ENCODE results near the gene CHPF.
A peak's percentile ranks its signal among the peaks of the same experiment; 100 is the strongest.

CHPF gene

GRCh38 chr2:219508444-219508734 is 35.2 kb downstream of the CHPF start:
- TF ChIP-seq YY1 (IDR thresholded peaks at IDR 0.05; ENCODE audit: insufficient read depth, insufficient read length): no peak
- TF ChIP-seq ZNF274 (IDR thresholded peaks at IDR 0.05; ENCODE audit: low read depth, low read length): no peak
- TF ChIP-seq SUZ12 (IDR thresholded peaks at IDR 0.05; ENCODE audit: extremely low read depth, insufficient read depth, insufficient read length): no peak
- Histone ChIP-seq H3K9me3 (ENCODE audit: insufficient read depth, low read length) (no peaks in the 10 kb centered on the region), H3K4me3 (ENCODE audit: insufficient read length, low read depth) (no peak overlapping the region), H3K27me3 (ENCODE audit: insufficient read depth, insufficient read length) (peaks cover 22% of the 10 kb centered on the region), H3K9ac (ENCODE audit: insufficient read length, low read depth) (no peak overlapping the region), H3K36me3 (ENCODE audit: insufficient read depth, insufficient read length, low read length) (peaks cover 46% of the 10 kb centered on the region), H3K4me1 (ENCODE audit: insufficient read depth, insufficient read length) (peaks cover 36% of the 10 kb centered on the region)
- no peak for DNase-seq (ENCODE audit: low read depth, low spot score)

- H3K9me3 ChIP-seq (ENCODE audit: insufficient read depth, low read length): no peaks in the 10 kb centered on the region
- DNase-seq (ENCODE audit: low read depth, low spot score): no peak
- peaks cover 48% of the 10 kb centered on the region for H3K36me3 ChIP-seq (ENCODE audit: insufficient read depth, insufficient read length, low read length)
- peaks cover 16% of the 10 kb centered on the region for H3K27me3 ChIP-seq (ENCODE audit: insufficient read depth, insufficient read length)
- H3K4me3 ChIP-seq (ENCODE audit: insufficient read length, low read depth): no peak overlapping the region
- peaks cover 30% of the 10 kb centered on the region for H3K4me1 ChIP-seq (ENCODE audit: insufficient read depth, insufficient read length)
- peak overlapping the region; percentile 75 for H3K9ac ChIP-seq (ENCODE audit: insufficient read length, low read depth)
- TF ChIP-seq SUZ12 (IDR thresholded peaks at IDR 0.05; ENCODE audit: extremely low read depth, insufficient read depth, insufficient read length): no peak
- no peak for TF ChIP-seq YY1 (IDR thresholded peaks at IDR 0.05; ENCODE audit: insufficient read depth, insufficient read length)
- no peak for TF ChIP-seq ZNF274 (IDR thresholded peaks at IDR 0.05; ENCODE audit: low read depth, low read length)
Measured at GRCh38 chr2:219507581-219508443, 35.8 kb downstream of the CHPF start.

- H3K27me3 ChIP-seq (ENCODE audit: insufficient read depth, insufficient read length): peaks cover 7% of the 10 kb centered on the region
- TF ChIP-seq SUZ12 (IDR thresholded peaks at IDR 0.05; ENCODE audit: extremely low read depth, insufficient read depth, insufficient read length) (no peak), YY1 (IDR thresholded peaks at IDR 0.05; ENCODE audit: insufficient read depth, insufficient read length) (no peak), ZNF274 (IDR thresholded peaks at IDR 0.05; ENCODE audit: low read depth, low read length) (no peak)
- H3K9me3 ChIP-seq (ENCODE audit: insufficient read depth, low read length): no peaks in the 10 kb centered on the region
- H3K36me3 ChIP-seq (ENCODE audit: insufficient read depth, insufficient read length, low read length): peaks cover 56% of the 10 kb centered on the region
- peaks cover 28% of the 10 kb centered on the region for H3K4me1 ChIP-seq (ENCODE audit: insufficient read depth, insufficient read length)
- no peak overlapping the region for H3K4me3 ChIP-seq (ENCODE audit: insufficient read length, low read depth)
- no peak for DNase-seq (ENCODE audit: low read depth, low spot score)
- peak overlapping the region; percentile 75 for H3K9ac ChIP-seq (ENCODE audit: insufficient read length, low read depth)
Measured at GRCh38 chr2:219506802-219507526, 36.6 kb downstream of the CHPF start.

- Histone ChIP-seq H3K9me3 (ENCODE audit: insufficient read depth, low read length) (no peaks in the 10 kb centered on the region), H3K4me1 (ENCODE audit: insufficient read depth, insufficient read length) (peaks cover 32% of the 10 kb centered on the region), H3K36me3 (ENCODE audit: insufficient read depth, insufficient read length, low read length) (peaks cover 58% of the 10 kb centered on the region), H3K9ac (ENCODE audit: insufficient read length, low read depth) (peak overlapping the region; percentile 54), H3K27me3 (ENCODE audit: insufficient read depth, insufficient read length) (peaks cover 4% of the 10 kb centered on the region), H3K4me3 (ENCODE audit: insufficient read length, low read depth) (no peak overlapping the region)
- DNase-seq (ENCODE audit: low read depth, low spot score): no peak
- TF ChIP-seq ZNF274 (IDR thresholded peaks at IDR 0.05; ENCODE audit: low read depth, low read length) (no peak), SUZ12 (IDR thresholded peaks at IDR 0.05; ENCODE audit: extremely low read depth, insufficient read depth, insufficient read length) (no peak), YY1 (IDR thresholded peaks at IDR 0.05; ENCODE audit: insufficient read depth, insufficient read length) (no peak)
Measured at GRCh38 chr2:219506153-219506801, 37.3 kb downstream of the CHPF start.

- no peaks in the 10 kb centered on the region for H3K9me3 ChIP-seq (ENCODE audit: insufficient read depth, low read length)
- TF ChIP-seq ZNF274 (IDR thresholded peaks at IDR 0.05; ENCODE audit: low read depth, low read length): no peak
- TF ChIP-seq YY1 (IDR thresholded peaks at IDR 0.05; ENCODE audit: insufficient read depth, insufficient read length): no peak
- TF ChIP-seq SUZ12 (IDR thresholded peaks at IDR 0.05; ENCODE audit: extremely low read depth, insufficient read depth, insufficient read length): no peak
Measured at GRCh38 chr2:219505585-219505984, 38.0 kb downstream of the CHPF start.

GRCh38 chr2:219502618-219503017 is 41.0 kb downstream of the CHPF start:
- no peak overlapping the region for H3K4me3 ChIP-seq (ENCODE audit: insufficient read length, low read depth)
- H3K36me3 ChIP-seq (ENCODE audit: insufficient read depth, insufficient read length, low read length): peaks cover 51% of the 10 kb centered on the region
- peaks cover 27% of the 10 kb centered on the region for H3K4me1 ChIP-seq (ENCODE audit: insufficient read depth, insufficient read length)
- no peak for DNase-seq (ENCODE audit: low read depth, low spot score)
- TF ChIP-seq SUZ12 (IDR thresholded peaks at IDR 0.05; ENCODE audit: extremely low read depth, insufficient read depth, insufficient read length) (no peak), ZNF274 (IDR thresholded peaks at IDR 0.05; ENCODE audit: low read depth, low read length) (no peak), YY1 (IDR thresholded peaks at IDR 0.05; ENCODE audit: insufficient read depth, insufficient read length) (no peak)
- peaks cover 10% of the 10 kb centered on the region for H3K27me3 ChIP-seq (ENCODE audit: insufficient read depth, insufficient read length)
- H3K9me3 ChIP-seq (ENCODE audit: insufficient read depth, low read length): no peaks in the 10 kb centered on the region
- H3K9ac ChIP-seq (ENCODE audit: insufficient read length, low read depth): no peak overlapping the region

More at GRCh38 chr2:219505585-219505984, 38.0 kb downstream of the CHPF start:
- peaks cover 4% of the 10 kb centered on the region for H3K27me3 ChIP-seq (ENCODE audit: insufficient read depth, insufficient read length)
- peaks cover 58% of the 10 kb centered on the region for H3K36me3 ChIP-seq (ENCODE audit: insufficient read depth, insufficient read length, low read length)
- no peak overlapping the region for H3K4me3 ChIP-seq (ENCODE audit: insufficient read length, low read depth)
- no peak for DNase-seq (ENCODE audit: low read depth, low spot score)
- peaks cover 31% of the 10 kb centered on the region for H3K4me1 ChIP-seq (ENCODE audit: insufficient read depth, insufficient read length)
- H3K9ac ChIP-seq (ENCODE audit: insufficient read length, low read depth): no peak overlapping the region

- H3K9ac ChIP-seq (ENCODE audit: insufficient read length, low read depth): no peak overlapping the region
- peaks cover 18% of the 10 kb centered on the region for H3K27me3 ChIP-seq (ENCODE audit: insufficient read depth, insufficient read length)
- DNase-seq (ENCODE audit: low read depth, low spot score): no peak
- no peaks in the 10 kb centered on the region for H3K9me3 ChIP-seq (ENCODE audit: insufficient read depth, low read length)
- TF ChIP-seq YY1 (IDR thresholded peaks at IDR 0.05; ENCODE audit: insufficient read depth, insufficient read length) (no peak), SUZ12 (IDR thresholded peaks at IDR 0.05; ENCODE audit: extremely low read depth, insufficient read depth, insufficient read length) (no peak), ZNF274 (IDR thresholded peaks at IDR 0.05; ENCODE audit: low read depth, low read length) (no peak)
- peaks cover 27% of the 10 kb centered on the region for H3K4me1 ChIP-seq (ENCODE audit: insufficient read depth, insufficient read length)
- H3K36me3 ChIP-seq (ENCODE audit: insufficient read depth, insufficient read length, low read length): peaks cover 46% of the 10 kb centered on the region
- no peak overlapping the region for H3K4me3 ChIP-seq (ENCODE audit: insufficient read length, low read depth)
Measured at GRCh38 chr2:219501849-219502248, 41.8 kb downstream of the CHPF start.
